Ovary (tissue), 3 donors: ENCODE data around the gene LYRM4.

Source experiments
- EP300 ChIP-seq: sonication (generic); formaldehyde crosslinking; IDR thresholded peaks from one replicate; pipeline ENCODE4 v1.6.1; 2017; ENCODE audit warnings: antibody characterized with exemption
- POLR2A ChIP-seq: fragments of 450-650 bp; IDR thresholded peaks from one replicate; pipeline ENCODE4 v1.6.1; 2017; ENCODE audit warnings: antibody characterized with exemption, mild to moderate bottlenecking, moderate library complexity
- TF ChIP-seq, protein P1 (sequence below), 3 donors: fragments of 450-650 bp in 2 of 3; fragments of 200-600 bp in 1 of 3; IDR thresholded peaks; one replicate each; pipeline versions ENCODE4 v1.5.1 to v1.8.0; 2016 to 2022; ENCODE audit warnings: antibody characterized with exemption in 3 of 3, mild to moderate bottlenecking in 1 of 3
- donor health status: DM: no; HTN: no; CAD: no.

DNA sequence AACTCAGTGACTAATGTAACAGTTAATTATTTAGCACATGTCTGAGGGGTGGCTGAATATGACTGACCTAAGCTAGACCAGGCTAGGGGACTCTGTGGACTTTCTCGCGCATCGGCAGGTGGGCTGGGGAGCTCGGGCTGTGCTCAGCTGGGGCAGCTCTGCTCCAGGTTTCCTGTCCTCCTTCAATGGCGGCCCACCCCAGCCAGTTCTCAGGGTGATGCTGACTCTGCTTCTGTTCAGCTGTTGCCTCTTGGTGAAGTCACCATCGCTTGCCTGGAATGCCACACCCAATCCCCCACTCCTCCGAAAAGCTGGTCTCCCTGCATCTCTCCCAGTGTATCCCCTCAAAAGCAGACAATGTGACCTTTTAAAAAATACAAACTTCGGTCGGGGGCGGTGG, 155.6 kb downstream of the LYRM4 start:
- TF ChIP-seq EP300 (no peak), POLR2A (no peak)
- TF ChIP-seq, protein P1, sequence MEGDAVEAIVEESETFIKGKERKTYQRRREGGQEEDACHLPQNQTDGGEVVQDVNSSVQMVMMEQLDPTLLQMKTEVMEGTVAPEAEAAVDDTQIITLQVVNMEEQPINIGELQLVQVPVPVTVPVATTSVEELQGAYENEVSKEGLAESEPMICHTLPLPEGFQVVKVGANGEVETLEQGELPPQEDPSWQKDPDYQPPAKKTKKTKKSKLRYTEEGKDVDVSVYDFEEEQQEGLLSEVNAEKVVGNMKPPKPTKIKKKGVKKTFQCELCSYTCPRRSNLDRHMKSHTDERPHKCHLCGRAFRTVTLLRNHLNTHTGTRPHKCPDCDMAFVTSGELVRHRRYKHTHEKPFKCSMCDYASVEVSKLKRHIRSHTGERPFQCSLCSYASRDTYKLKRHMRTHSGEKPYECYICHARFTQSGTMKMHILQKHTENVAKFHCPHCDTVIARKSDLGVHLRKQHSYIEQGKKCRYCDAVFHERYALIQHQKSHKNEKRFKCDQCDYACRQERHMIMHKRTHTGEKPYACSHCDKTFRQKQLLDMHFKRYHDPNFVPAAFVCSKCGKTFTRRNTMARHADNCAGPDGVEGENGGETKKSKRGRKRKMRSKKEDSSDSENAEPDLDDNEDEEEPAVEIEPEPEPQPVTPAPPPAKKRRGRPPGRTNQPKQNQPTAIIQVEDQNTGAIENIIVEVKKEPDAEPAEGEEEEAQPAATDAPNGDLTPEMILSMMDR (IDR thresholded peaks at IDR 0.05) = no peak
